Chondrocyte (in vitro differentiated cells): ENCODE measurements around the gene CTRL. TPM values are rescaled to one million over a fixed set of nuclear protein-coding genes. Genes with fewer than 3 reads are reported as not detected.
"Not testable (repeated sequence)": the region's sequence is repeated elsewhere in the genome, so short reads cannot be mapped to it uniquely, and the experiment has no call there.

Experiments
- DNase-seq: peaks from one replicate; pipeline ENCODE4 v3.0.0; 2021; ENCODE audit warnings: mixed read lengths, low spot score
- H3K27ac Mint-ChIP-seq: one replicate; pipeline ENCODE4 v1.8.0; 2021; ENCODE audit warnings: mild to moderate bottlenecking, moderate library complexity, mixed read lengths; ENCODE audit not compliant: unreplicated experiment
- H3K27me3 Mint-ChIP-seq: 2 replicates; pipeline ENCODE4 v1.8.0; 2021; ENCODE audit warnings: low read depth, mixed read lengths
- H3K36me3 Mint-ChIP-seq: 2 replicates; pipeline ENCODE4 v1.8.0; 2021; ENCODE audit warnings: low read depth, mixed read lengths
- H3K4me1 Mint-ChIP-seq: 2 replicates; pipeline ENCODE4 v1.8.0; 2021; ENCODE audit warnings: low read depth, mild to moderate bottlenecking, mixed read lengths
- H3K4me3 Mint-ChIP-seq: one replicate; pipeline ENCODE4 v1.8.0; 2021; ENCODE audit warnings: mild to moderate bottlenecking, moderate library complexity, mixed read lengths; ENCODE audit not compliant: unreplicated experiment
- H3K9me3 Mint-ChIP-seq: 2 replicates; pipeline ENCODE4 v1.8.0; 2021; ENCODE audit warnings: low read depth, mixed read lengths
- total RNA-seq: library from RNA; stranded (reverse); gene quantifications from 3 replicates; pipeline ENCODE4 v1.2.1, GENCODE V29; 2021
- TF ChIP-seq, protein P1 (sequence below): fragments of 200-600 bp; sonication (generic); IDR thresholded peaks from 2 replicates; pipeline ENCODE4 v1.5.0; 2021; ENCODE audit warnings: antibody characterized with exemption, mild to moderate bottlenecking, moderate library complexity

Gene CTRL
- total RNA-seq, 1 donor from 2014 or later, result not detected

GRCh38 chr16:67939507-67940445 lies 8.1 kb upstream of the CTRL start:
- DNase-seq, result no peak
- no peak overlapping the region for H3K4me3 Mint-ChIP-seq
- H3K4me1 Mint-ChIP-seq, result peaks cover 19% of the 10 kb centered on the region
- no peaks in the 10 kb centered on the region for H3K27me3 Mint-ChIP-seq
- H3K36me3 Mint-ChIP-seq, result peaks cover 13% of the 10 kb centered on the region
- TF ChIP-seq, protein P1, sequence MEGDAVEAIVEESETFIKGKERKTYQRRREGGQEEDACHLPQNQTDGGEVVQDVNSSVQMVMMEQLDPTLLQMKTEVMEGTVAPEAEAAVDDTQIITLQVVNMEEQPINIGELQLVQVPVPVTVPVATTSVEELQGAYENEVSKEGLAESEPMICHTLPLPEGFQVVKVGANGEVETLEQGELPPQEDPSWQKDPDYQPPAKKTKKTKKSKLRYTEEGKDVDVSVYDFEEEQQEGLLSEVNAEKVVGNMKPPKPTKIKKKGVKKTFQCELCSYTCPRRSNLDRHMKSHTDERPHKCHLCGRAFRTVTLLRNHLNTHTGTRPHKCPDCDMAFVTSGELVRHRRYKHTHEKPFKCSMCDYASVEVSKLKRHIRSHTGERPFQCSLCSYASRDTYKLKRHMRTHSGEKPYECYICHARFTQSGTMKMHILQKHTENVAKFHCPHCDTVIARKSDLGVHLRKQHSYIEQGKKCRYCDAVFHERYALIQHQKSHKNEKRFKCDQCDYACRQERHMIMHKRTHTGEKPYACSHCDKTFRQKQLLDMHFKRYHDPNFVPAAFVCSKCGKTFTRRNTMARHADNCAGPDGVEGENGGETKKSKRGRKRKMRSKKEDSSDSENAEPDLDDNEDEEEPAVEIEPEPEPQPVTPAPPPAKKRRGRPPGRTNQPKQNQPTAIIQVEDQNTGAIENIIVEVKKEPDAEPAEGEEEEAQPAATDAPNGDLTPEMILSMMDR, result no peak
- H3K27ac Mint-ChIP-seq, result no peak overlapping the region
- H3K9me3 Mint-ChIP-seq, result no peaks in the 10 kb centered on the region

- DNase-seq, H3K27me3 Mint-ChIP-seq, H3K36me3 Mint-ChIP-seq, H3K9me3 Mint-ChIP-seq: not testable (repeated sequence)
- peak overlapping the region; percentile 98 for H3K4me3 Mint-ChIP-seq
- H3K4me1 Mint-ChIP-seq, result peaks cover 27% of the 10 kb centered on the region
- peak overlapping the region; percentile 27 for H3K27ac Mint-ChIP-seq
These were observed 6.1 kb upstream of the CTRL start for GRCh38 chr16:67937713-67938112.

DNA sequence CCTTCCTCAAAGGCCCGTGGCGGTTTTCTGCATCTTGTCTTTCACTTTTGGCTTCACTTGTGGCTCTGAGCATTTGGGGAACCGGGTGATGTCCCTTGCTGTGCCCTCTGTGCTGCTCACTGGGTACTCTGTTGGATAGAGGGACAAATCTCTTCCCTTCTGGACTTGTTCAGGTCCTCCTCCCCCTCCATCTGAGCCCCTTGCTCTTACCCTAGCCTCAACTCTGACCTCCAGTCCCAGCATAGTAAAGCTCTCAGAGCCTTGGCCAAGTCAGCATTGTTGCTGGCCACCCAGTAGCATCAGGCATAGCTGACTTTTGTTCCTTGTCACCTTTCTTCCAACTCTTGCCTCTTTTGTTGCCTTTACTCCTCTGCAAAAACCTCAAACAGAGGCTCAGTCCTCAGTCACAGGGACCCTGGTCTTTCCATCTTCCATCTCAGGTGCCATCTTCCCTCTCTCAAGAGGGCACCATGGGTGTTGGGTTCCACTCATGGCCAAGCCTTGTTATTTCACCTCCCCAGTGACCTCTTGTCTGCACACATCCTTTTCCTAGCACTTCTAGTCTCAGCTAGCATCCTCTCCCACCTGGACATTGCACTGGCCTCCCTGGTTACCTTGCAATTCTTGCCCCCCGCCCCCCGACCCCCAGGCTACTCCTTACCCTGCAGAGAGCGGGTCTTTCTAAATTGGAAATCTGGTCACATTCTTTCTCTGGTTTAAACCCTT lies 5.4 kb upstream of the CTRL start:
- peaks cover 27% of the 10 kb centered on the region for H3K4me1 Mint-ChIP-seq
- peak overlapping the region; percentile 98 for H3K4me3 Mint-ChIP-seq
- peaks cover 8% of the 10 kb centered on the region for H3K36me3 Mint-ChIP-seq
- no peak for DNase-seq
- H3K27ac Mint-ChIP-seq, result peak overlapping the region; percentile 97
- TF ChIP-seq, protein P1, result no peak
- H3K27me3 Mint-ChIP-seq, result no peaks in the 10 kb centered on the region
- H3K9me3 Mint-ChIP-seq, result no peaks in the 10 kb centered on the region

DNA sequence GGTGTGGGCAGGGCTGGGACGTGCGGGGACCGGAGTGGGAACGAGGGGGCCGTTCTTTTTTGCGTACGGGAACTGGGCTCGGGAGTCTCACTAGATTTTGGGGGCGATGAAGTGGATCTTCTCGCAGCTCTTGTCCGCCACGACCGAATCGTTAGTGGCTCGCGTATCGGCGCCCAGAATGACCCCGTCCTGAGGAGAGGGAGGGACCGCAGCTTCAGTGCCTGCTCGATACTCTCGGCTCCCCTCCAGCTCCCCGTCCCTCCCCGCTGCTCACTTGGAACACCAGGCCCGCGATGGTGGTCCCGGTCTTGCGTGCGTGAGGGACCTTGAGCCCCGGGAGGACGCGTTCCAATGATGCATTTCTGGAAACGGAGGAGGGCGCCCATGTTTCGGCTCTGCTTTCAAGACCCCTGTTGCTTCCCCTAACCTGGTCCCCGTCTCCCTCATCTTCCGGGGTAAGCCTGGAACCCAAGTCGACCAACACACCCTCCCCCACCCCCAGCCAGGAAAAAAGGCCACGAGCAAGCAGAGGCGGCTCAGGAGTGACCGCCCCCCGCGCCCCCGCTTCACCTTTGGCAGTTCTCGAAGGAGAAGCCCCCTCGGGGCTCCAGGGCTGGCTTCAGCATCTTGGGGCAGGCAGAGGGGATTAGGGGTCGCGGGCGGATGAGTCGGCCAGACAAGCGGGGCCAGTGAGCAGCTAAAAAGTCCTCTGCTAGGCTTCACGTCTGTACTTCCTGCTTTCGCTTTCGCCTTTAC lies 4.6 kb upstream of the CTRL start, which contains the start of gene PSMB10:
TSS of gene PSMB10 (minus strand) at position 727 of the 756 bp plus-strand sequence. CDS start at position 626, 101 bp downstream.
- Mint-ChIP-seq H3K27me3 (no peaks in the 10 kb centered on the region), H3K4me3 (peak within 1 kb of the TSS; percentile 98), H3K36me3 (peaks cover 5% of the 10 kb centered on the region), H3K4me1 (peaks cover 27% of the 10 kb centered on the region), H3K27ac (peak within 1 kb of the TSS; percentile 97), H3K9me3 (no peaks in the 10 kb centered on the region)
- DNase-seq, result peak; percentile 82
- TF ChIP-seq, protein P1, result peak; percentile 37

- H3K27ac Mint-ChIP-seq, result peak overlapping the region; percentile 97
- peak overlapping the region; percentile 98 for H3K4me3 Mint-ChIP-seq
- H3K9me3 Mint-ChIP-seq, result no peaks in the 10 kb centered on the region
- DNase-seq, result peak; percentile 85
- H3K36me3 Mint-ChIP-seq, result peaks cover 5% of the 10 kb centered on the region
- H3K27me3 Mint-ChIP-seq, result no peaks in the 10 kb centered on the region
- peaks cover 27% of the 10 kb centered on the region for H3K4me1 Mint-ChIP-seq
- TF ChIP-seq, protein P1, result no peak
These were observed 3.9 kb upstream of the CTRL start for GRCh38 chr16:67935402-67936123.
